Measurements from ENCODE around the gene ATRNL1. TPM values are rescaled to one million over a fixed set of nuclear protein-coding genes. Genes with fewer than 3 reads are reported as not detected.

The ATRNL1 gene
- total RNA-seq, 1 experiment from 2014 or later: 1.3 TPM

- no peaks in the 10 kb centered on the region for H3K79me2 ChIP-seq (ENCODE audit: insufficient read depth, low read length)
- no peak overlapping the region for H3K4me2 ChIP-seq (ENCODE audit: low read length)
- H3K27ac ChIP-seq (ENCODE audit: low read depth, low read length): no peak overlapping the region
- BruUV-seq (replicated peaks): no TSS peak
- H3K9me3 ChIP-seq (ENCODE audit: control insufficient read depth in 1 of 2, insufficient read depth in 1 of 2, low read depth in 1 of 2, low read length in 2 of 2): no peaks in the 10 kb centered on the region
- RAD21 ChIA-PET (ENCODE audit: low non-redundant PET in 1 of 2, low total read pairs in 2 of 2, uncharacterized antibody in 2 of 2, unreplicated experiment in 2 of 2): no interaction called here
- no peaks in the 10 kb centered on the region for H3K36me3 ChIP-seq (ENCODE audit: control insufficient read depth in 1 of 2, insufficient read depth in 2 of 2, low read length in 2 of 2)
- H2AFZ ChIP-seq (ENCODE audit: low read depth, low read length, poor library complexity, severe bottlenecking): no peak overlapping the region
- POLR2A ChIA-PET: no interaction called here
- TF ChIP-seq EZH2 (IDR thresholded peaks at IDR 0.05) (no peak), SIN3A (IDR thresholded peaks at IDR 0.05; ENCODE audit: low read depth) (no peak)
- no peaks in the 10 kb centered on the region for H3K9me2 ChIP-seq (ENCODE audit: insufficient read depth)
- no peak for DNase-seq (ENCODE audit: low read depth, low spot score)
- intact Hi-C loops (cut with micrococcal nuclease): no loop called here
- H3K9ac ChIP-seq (ENCODE audit: low read length): no peak overlapping the region
- H3K27me3 ChIP-seq (ENCODE audit: insufficient read depth, low read length): peaks cover 37% of the 10 kb centered on the region
- H3K4me3 ChIP-seq (replicated peaks in 1 of 2; ENCODE audit: low read depth in 1 of 2, low read length in 2 of 2): no peak overlapping the region
- ATAC-seq: no peak
- CTCF ChIA-PET: no interaction called here
- no peaks in the 10 kb centered on the region for H3K4me1 ChIP-seq (ENCODE audit: control insufficient read depth in 1 of 2, insufficient read depth in 2 of 2, low read length in 2 of 2)
- H4K20me1 ChIP-seq (ENCODE audit: insufficient read depth): no peaks in the 10 kb centered on the region
Observed at GRCh38 chr10:115933098-115933497, 839.9 kb downstream of the ATRNL1 start.

- ChIA-PET POLR2A (no interaction called here), CTCF (no interaction called here), RAD21 (ENCODE audit: low non-redundant PET in 1 of 2, low total read pairs in 2 of 2, uncharacterized antibody in 2 of 2, unreplicated experiment in 2 of 2) (no interaction called here)
- Histone ChIP-seq H3K4me2 (ENCODE audit: low read length) (no peak overlapping the region), H3K9ac (ENCODE audit: low read length) (no peak overlapping the region), H3K9me3 (ENCODE audit: control insufficient read depth in 1 of 2, insufficient read depth in 1 of 2, low read depth in 1 of 2, low read length in 2 of 2) (no peaks in the 10 kb centered on the region), H3K27me3 (ENCODE audit: insufficient read depth, low read length) (peaks cover 47% of the 10 kb centered on the region), H4K20me1 (ENCODE audit: insufficient read depth) (no peaks in the 10 kb centered on the region), H3K36me3 (ENCODE audit: control insufficient read depth in 1 of 2, insufficient read depth in 2 of 2, low read length in 2 of 2) (no peaks in the 10 kb centered on the region), H3K27ac (ENCODE audit: low read depth, low read length) (no peak overlapping the region), H3K4me3 (replicated peaks in 1 of 2; ENCODE audit: low read depth in 1 of 2, low read length in 2 of 2) (no peak overlapping the region), H3K9me2 (ENCODE audit: insufficient read depth) (no peaks in the 10 kb centered on the region), H3K4me1 (ENCODE audit: control insufficient read depth in 1 of 2, insufficient read depth in 2 of 2, low read length in 2 of 2) (no peaks in the 10 kb centered on the region), H2AFZ (ENCODE audit: low read depth, low read length, poor library complexity, severe bottlenecking) (no peak overlapping the region), H3K79me2 (ENCODE audit: insufficient read depth, low read length) (no peaks in the 10 kb centered on the region)
- ATAC-seq (no peak), DNase-seq (ENCODE audit: low read depth, low spot score) (no peak)
- TF ChIP-seq ATF3 (IDR thresholded peaks at IDR 0.05): no peak
- TF ChIP-seq YY1 (IDR thresholded peaks at IDR 0.05; ENCODE audit: extremely low read depth, insufficient replicate concordance, low read depth, low read length): no peak
- TF ChIP-seq CEBPB (IDR thresholded peaks at IDR 0.05; ENCODE audit: low read depth): no peak
- TF ChIP-seq POLR2A (IDR thresholded peaks at IDR 0.05; ENCODE audit: borderline replicate concordance, extremely low read depth, insufficient read depth, insufficient read length): no peak
- no peak for TF ChIP-seq EGR1 (IDR thresholded peaks at IDR 0.05; ENCODE audit: low read depth)
- no peak for TF ChIP-seq ZBTB33 (IDR thresholded peaks at IDR 0.05; ENCODE audit: extremely low read depth, insufficient replicate concordance, low read length)
- TF ChIP-seq SP1 (IDR thresholded peaks at IDR 0.05; ENCODE audit: low read depth): no peak
- no peak for TF ChIP-seq SIN3A (IDR thresholded peaks at IDR 0.05; ENCODE audit: low read depth)
- no peak for TF ChIP-seq POLR2AphosphoS5 (IDR thresholded peaks at IDR 0.05; ENCODE audit: low read depth, low read length)
- TF ChIP-seq JUND (IDR thresholded peaks at IDR 0.05): no peak
- no peak for TF ChIP-seq RAD21 (IDR thresholded peaks at IDR 0.05; ENCODE audit: low read depth)
- TF ChIP-seq MAX (IDR thresholded peaks at IDR 0.05): no peak
- no peak for TF ChIP-seq FOSL1 (IDR thresholded peaks at IDR 0.05; ENCODE audit: low read depth)
- TF ChIP-seq CTCF (IDR thresholded peaks at IDR 0.05 in 2 of 3, conservative IDR thresholded peaks at IDR 0.05 in 1 of 3; ENCODE audit: borderline replicate concordance in 1 of 3, insufficient read depth in 1 of 3, low read depth in 2 of 3, low read length in 2 of 3): no peak
- no peak for TF ChIP-seq ZFX (IDR thresholded peaks at IDR 0.05)
- TF ChIP-seq TCF7L2 (IDR thresholded peaks at IDR 0.05; ENCODE audit: borderline replicate concordance, extremely low read depth, insufficient read depth, insufficient read length): no peak
- TF ChIP-seq SRF (IDR thresholded peaks at IDR 0.05; ENCODE audit: low read depth): no peak
- no peak for TF ChIP-seq CBX3 (IDR thresholded peaks at IDR 0.05; ENCODE audit: low read depth)
- TF ChIP-seq EZH2 (IDR thresholded peaks at IDR 0.05): no peak
- no TSS peak for BruUV-seq (replicated peaks)
- intact Hi-C loops (cut with micrococcal nuclease): no loop called here
Observed at GRCh38 chr10:115935731-115936130, 842.6 kb downstream of the ATRNL1 start.
